HL-60 (cell line): ENCODE results near the gene SLC35F5.

Experiments used
- DNase-seq, 2 experiments: peaks; one replicate each; pipeline ENCODE4 v3.0.0-alpha.2; 2010 to 2020; ENCODE audit warnings: low read depth in 1 of 2, low spot score in 1 of 2
- H3K27ac ChIP-seq: fragments of 250-450 bp; sonication (Bioruptor Pico); replicated peaks from 2 replicates; pipeline ENCODE4 v1.5.1; 2020; ENCODE audit warnings: mild to moderate bottlenecking, moderate library complexity
- H3K27me3 ChIP-seq: fragments of 250-450 bp; sonication (Bioruptor Pico); 2 replicates; pipeline ENCODE4 v1.5.1; 2021; ENCODE audit warnings: mild to moderate bottlenecking, moderate library complexity; ENCODE audit not compliant: insufficient read depth, poor library complexity, severe bottlenecking
- H3K4me3 ChIP-seq: replicated peaks from 2 replicates; pipeline ENCODE4 v1.5.1; 2011; ENCODE audit warnings: mild to moderate bottlenecking, control low read depth, low read length; ENCODE audit not compliant: insufficient read depth
- CTCF ChIP-seq: IDR thresholded peaks from one replicate; pipeline ENCODE4 v1.5.1; 2011; ENCODE audit warnings: low read length, control low read depth, inconsistent platforms; ENCODE audit not compliant: insufficient read depth
- GABPA ChIP-seq: IDR thresholded peaks from 2 replicates; pipeline ENCODE4 v1.6.1; 2012; ENCODE audit warnings: low read depth
- POLR2AphosphoS5 ChIP-seq: IDR thresholded peaks from 2 replicates; pipeline ENCODE4 v1.6.1; 2012; ENCODE audit warnings: low read depth
- REST ChIP-seq: IDR thresholded peaks from 2 replicates; pipeline ENCODE4 v1.6.1; 2012; ENCODE audit warnings: low read depth; ENCODE audit not compliant: insufficient replicate concordance
- SPI1 ChIP-seq: IDR thresholded peaks from 2 replicates; pipeline ENCODE4 v1.6.1; 2012; ENCODE audit warnings: low read depth, mild to moderate bottlenecking, borderline replicate concordance

SLC35F5 gene

GRCh38 chr2:113724010-113724409, 32.4 kb downstream of the SLC35F5 start:
- Histone ChIP-seq H3K27me3 (no peaks in the 10 kb centered on the region), H3K27ac (no peak overlapping the region)

GRCh38 chr2:113723411-113723810, 33.0 kb downstream of the SLC35F5 start:
- TF ChIP-seq POLR2AphosphoS5, result no peak
- no peak for TF ChIP-seq GABPA
- no peak for TF ChIP-seq SPI1
- no peak for TF ChIP-seq REST
- no peak for TF ChIP-seq CTCF
- Histone ChIP-seq H3K27me3 (no peaks in the 10 kb centered on the region), H3K27ac (no peak overlapping the region), H3K4me3 (no peak overlapping the region)
- no peak for DNase-seq

More at GRCh38 chr2:113724010-113724409, 32.4 kb downstream of the SLC35F5 start:
- DNase-seq, result no peak
- H3K4me3 ChIP-seq, result no peak overlapping the region
- TF ChIP-seq CTCF (no peak), POLR2AphosphoS5 (no peak), GABPA (no peak)

GRCh38 chr2:113720167-113720566, 36.3 kb downstream of the SLC35F5 start:
- H3K27me3 ChIP-seq, result no peaks in the 10 kb centered on the region

More at GRCh38 chr2:113720167-113720566, 36.3 kb downstream of the SLC35F5 start:
- DNase-seq, result no peak
- H3K4me3 ChIP-seq, result no peak overlapping the region
- H3K27ac ChIP-seq, result no peak overlapping the region
- TF ChIP-seq SPI1 (no peak), CTCF (no peak), GABPA (no peak), POLR2AphosphoS5 (no peak), REST (no peak)
